Ovary (tissue), 9 donors: ENCODE measurements around the gene GKN2. TPM values are rescaled to one million over a fixed set of nuclear protein-coding genes. Genes with fewer than 3 reads are reported as not detected.

Experiments
- DNase-seq, 5 donors: peaks; one replicate each; pipeline ENCODE4 v3.0.0-alpha.2; 2019 to 2020
- H3K27ac ChIP-seq, 2 donors: fragments of 200-600 bp; one replicate each; pipeline versions ENCODE4 v1.5.1 to v1.8.0; 2019 to 2022
- H3K27me3 ChIP-seq: fragments of 200-600 bp; one replicate; pipeline ENCODE4 v1.8.0; 2022
- H3K36me3 ChIP-seq: fragments of 200-600 bp; sonication (generic); one replicate; pipeline ENCODE4 v1.5.1; 2019
- H3K4me1 ChIP-seq: one replicate; pipeline ENCODE4 v1.8.1; 2013; ENCODE audit warnings: mild to moderate bottlenecking, moderate library complexity; ENCODE audit not compliant: insufficient read depth
- H3K4me3 ChIP-seq: fragments of 200-600 bp; sonication (generic); one replicate; pipeline ENCODE4 v1.5.1; 2017
- H3K9me3 ChIP-seq, 2 donors: fragments of 200-600 bp in 1 of 2; sonication (generic) in 1 of 2; one replicate each; pipeline versions ENCODE4 v1.5.1 to v1.8.1; 2013 to 2019; ENCODE audit warnings: mild to moderate bottlenecking in 1 of 2, moderate library complexity in 1 of 2
- CTCF ChIP-seq, 3 donors: fragments of 450-650 bp in 2 of 3; fragments of 200-600 bp in 1 of 3; IDR thresholded peaks; one replicate each; pipeline versions ENCODE4 v1.5.1 to v1.8.0; 2016 to 2022; ENCODE audit warnings: antibody characterized with exemption in 3 of 3, mild to moderate bottlenecking in 1 of 3
- EP300 ChIP-seq: sonication (generic); formaldehyde crosslinking; IDR thresholded peaks from one replicate; pipeline ENCODE4 v1.6.1; 2017; ENCODE audit warnings: antibody characterized with exemption
- POLR2A ChIP-seq: fragments of 450-650 bp; IDR thresholded peaks from one replicate; pipeline ENCODE4 v1.6.1; 2017; ENCODE audit warnings: antibody characterized with exemption, mild to moderate bottlenecking, moderate library complexity
- WGBS, 3 donors: extraction: QIAGEN DNeasy Blood & Tissue Kit in 1 of 3; methylation state at CpG; one replicate each; pipeline versions ENCODE4 v1.1.5 to v1.1.7; 2013 to 2017; 5-methylcytosine and 5-hydroxymethylcytosine counted together
- intact Hi-C, 4 donors: fragments of 100-400 bp; cut with DNase I; formaldehyde crosslinking; loops; one replicate each; pipeline versions ENCODE4 v1.11.0 to v1.15.1; 2022 to 2023
- polyA plus RNA-seq, 2 donors: library from polyadenylated mRNA; stranded (reverse); fragments of 200-250 nt in 1 of 2; fragments of 350-450 nt in 1 of 2; fragmentation: Illumina TruSeq in 1 of 2; extraction: RNeasy Lipid Tissue Mini Kit (QIAGEN cat#74804) in 1 of 2; gene quantifications; one replicate each; pipeline ENCODE4 v1.2.3, GENCODE V29; 2013 to 2014
- total RNA-seq, 7 donors: library from RNA; depleted of rRNA in 2 of 7; stranded (reverse); fragments of >200 nt in 2 of 7; fragmentation: NEBNext Ultra II Directional in 3 of 7; extraction: Animal tissue kit (Norgen Biotek cat#: 25700) in 3 of 7; gene quantifications; one replicate each; pipeline versions ENCODE4 v1.1.0 to v1.2.4, GENCODE V29; 2016 to 2023
- donor health status: DM: no; HTN: no; CAD: no; lungs with moderate emphysema.
- donor health status: DM: no; HTN: no; CAD: no.
- donor health status: Bipolar disorder and iron deficiency.
- donor health status: DM: yes; HTN: yes; CAD: no.
- donor health status: DM: no; HTN: no; CAD: no.
- donor health status: DM: yes; HTN: yes; CAD: no.

Gene GKN2
- total and polyA plus RNA-seq, 9 donors = 0.77 TPM; not detected in 8

- H3K36me3 ChIP-seq = no peaks in the 10 kb centered on the region
- DNase-seq = no peak
These were observed 41.4 kb downstream of the GKN2 start for GRCh38 chr2:68911246-68911645.

GRCh38 chr2:68909793-68910674, 42.7 kb downstream of the GKN2 start:
- Histone ChIP-seq H3K27me3 (no peaks in the 10 kb centered on the region), H3K4me1 (peaks cover 3% of the 10 kb centered on the region), H3K27ac (no peak overlapping the region), H3K36me3 (no peaks in the 10 kb centered on the region), H3K9me3 (no peaks in the 10 kb centered on the region), H3K4me3 (no peak overlapping the region)
- DNase-seq = peak; percentile 54 to 79 (median 77)
- intact Hi-C loops = loop anchor here (5.0 to 10.0 kb wide), 5 partner anchors 85 to 425 kb away; no protein-coding TSS in a partner anchor
- 64 to 70% (median 70%) methylated on average over 3 of the region's 3 CpGs for whole genome bisulfite sequencing, 3 donors
- TF ChIP-seq EP300 (no peak), POLR2A (no peak), CTCF (IDR thresholded peaks at IDR 0.05) (peak; percentile 37 to 89 (median 82))

More at GRCh38 chr2:68911246-68911645, 41.4 kb downstream of the GKN2 start:
- H3K27ac ChIP-seq = no peak overlapping the region
- no peak overlapping the region for H3K4me3 ChIP-seq
- intact Hi-C loops = loop anchor here in 3 of 4 donors (5.0 to 10.0 kb wide), 4 partner anchors 159 to 426 kb away; no protein-coding TSS in a partner anchor
- 71 to 77% (median 75%) methylated on average over 4 of the region's 4 CpGs for WGBS, 3 donors
- no peak for TF ChIP-seq EP300
- no peak for TF ChIP-seq POLR2A
- TF ChIP-seq CTCF (IDR thresholded peaks at IDR 0.05) = no peak
- H3K9me3 ChIP-seq = no peaks in the 10 kb centered on the region
- H3K4me1 ChIP-seq = peaks cover 3% of the 10 kb centered on the region
- no peaks in the 10 kb centered on the region for H3K27me3 ChIP-seq

- H3K9me3 ChIP-seq = no peaks in the 10 kb centered on the region
- TF ChIP-seq EP300 (no peak), CTCF (IDR thresholded peaks at IDR 0.05) (no peak), POLR2A (no peak)
- H3K4me3 ChIP-seq = no peak overlapping the region
- peaks cover 3% of the 10 kb centered on the region for H3K4me1 ChIP-seq
- no peaks in the 10 kb centered on the region for H3K36me3 ChIP-seq
- 43 to 57% (median 47%) methylated on average over 5 of the region's 5 CpGs for WGBS, 3 donors
- no peak overlapping the region for H3K27ac ChIP-seq
- DNase-seq = peak; percentile 60 to 76 (median 71)
- H3K27me3 ChIP-seq = no peaks in the 10 kb centered on the region
- intact Hi-C loops = loop anchor here in 1 of 4 donors (10.0 kb wide), 2 partner anchors 84 to 164 kb away; no protein-coding TSS in a partner anchor
These were observed 44.2 kb downstream of the GKN2 start for GRCh38 chr2:68908392-68908970.

GRCh38 chr2:68907920-68908253, 44.8 kb downstream of the GKN2 start:
- no peak for DNase-seq
- Histone ChIP-seq H3K27me3 (no peaks in the 10 kb centered on the region), H3K27ac (no peak overlapping the region), H3K4me3 (no peak overlapping the region), H3K36me3 (no peaks in the 10 kb centered on the region), H3K9me3 (no peaks in the 10 kb centered on the region), H3K4me1 (peaks cover 3% of the 10 kb centered on the region)
- intact Hi-C loops = loop anchor here in 1 of 4 donors (10.0 kb wide), 2 partner anchors 83 to 163 kb away; no protein-coding TSS in a partner anchor
- WGBS, 3 donors = 73 to 98% (median 96%) methylated on average over 4 of the region's 4 CpGs
- no peak for TF ChIP-seq EP300
- TF ChIP-seq CTCF (IDR thresholded peaks at IDR 0.05) = no peak
- TF ChIP-seq POLR2A = no peak
